Keratinocyte (primary cell): Measurements from ENCODE around the gene INTS3. TPM values are rescaled to one million over a fixed set of nuclear protein-coding genes. Genes with fewer than 3 reads are reported as not detected.

Experiments
- DNase-seq: peaks from one replicate; pipeline ENCODE4 v3.0.0-alpha.2; 2011; ENCODE audit warnings: low read depth, missing footprints, low spot score
- FAIRE-seq: peaks from 2 replicates; lab custom pipeline; 2011; peaks lifted over from hg19 to GRCh38; lab: Jason Lieb, UNC
- H2AFZ ChIP-seq: 2 replicates; pipeline ENCODE4 v1.6.0; 2012; ENCODE audit warnings: low read length, control low read depth, inconsistent platforms; ENCODE audit not compliant: control insufficient read depth
- H3K27ac ChIP-seq: 2 replicates; pipeline ENCODE4 v1.5.1; 2011; ENCODE audit warnings: low read length; ENCODE audit not compliant: control insufficient read depth, insufficient read depth
- H3K27me3 ChIP-seq: 3 replicates; pipeline ENCODE4 v1.6.0; 2011; ENCODE audit warnings: low read length; ENCODE audit not compliant: control insufficient read depth, insufficient read depth; ENCODE audit errors: extremely low read depth
- H3K36me3 ChIP-seq, 2 experiments: 2 replicates in 1 of 2; 3 replicates in 1 of 2; pipeline ENCODE4 v1.5.1; 2011; ENCODE audit warnings: low read length in 2 of 2, mild to moderate bottlenecking in 1 of 2; ENCODE audit not compliant: control insufficient read depth in 2 of 2, insufficient read depth in 2 of 2; ENCODE audit errors: extremely low read depth in 1 of 2
- H3K4me1 ChIP-seq: 3 replicates; pipeline ENCODE4 v1.5.1; 2011; ENCODE audit warnings: low read length; ENCODE audit not compliant: control insufficient read depth, insufficient read depth; ENCODE audit errors: extremely low read depth
- H3K4me2 ChIP-seq: 3 replicates; pipeline ENCODE4 v1.6.0; 2011; ENCODE audit warnings: low read depth, low read length; ENCODE audit not compliant: control insufficient read depth, insufficient read depth; ENCODE audit errors: extremely low read depth
- H3K4me3 ChIP-seq, 3 experiments: fragments of 200-600 bp in 1 of 3; sonication (generic) in 1 of 3; 2 replicates in 2 of 3; 3 replicates in 1 of 3; pipeline ENCODE4 v1.5.1; 2011 to 2016; ENCODE audit warnings: low read length in 3 of 3, mild to moderate bottlenecking in 3 of 3, control low read depth in 2 of 3, inconsistent platforms in 1 of 3, low read depth in 1 of 3, mixed read lengths in 1 of 3, mixed run types in 1 of 3, moderate library complexity in 1 of 3; ENCODE audit not compliant: control insufficient read depth in 2 of 3, insufficient read depth in 2 of 3; ENCODE audit errors: extremely low read depth in 1 of 3
- H3K79me2 ChIP-seq: 2 replicates; pipeline ENCODE4 v1.6.0; 2012; ENCODE audit warnings: low read length; ENCODE audit not compliant: control insufficient read depth, insufficient read depth
- H3K9ac ChIP-seq: 3 replicates; pipeline ENCODE4 v1.6.0; 2011; ENCODE audit warnings: low read length; ENCODE audit not compliant: control insufficient read depth, insufficient read depth; ENCODE audit errors: extremely low read depth
- H3K9me1 ChIP-seq: 3 replicates; pipeline ENCODE4 v1.6.0; 2011; ENCODE audit warnings: low read length; ENCODE audit not compliant: control insufficient read depth, insufficient read depth; ENCODE audit errors: extremely low read depth
- H3K9me3 ChIP-seq: 2 replicates; pipeline ENCODE4 v1.5.1; 2012; ENCODE audit warnings: low read depth, low read length; ENCODE audit not compliant: control insufficient read depth
- H4K20me1 ChIP-seq: 3 replicates; pipeline ENCODE4 v1.6.0; 2011; ENCODE audit warnings: low read length; ENCODE audit not compliant: control insufficient read depth, insufficient read depth; ENCODE audit errors: extremely low read depth
- CTCF ChIP-seq, 3 experiments: IDR thresholded peaks in 1 of 3; conservative IDR thresholded peaks in 1 of 3; optimal IDR thresholded peaks in 1 of 3; 2 replicates in 2 of 3; 3 replicates in 1 of 3; pipeline versions ENCODE3 to v1.5.1; 2011; ENCODE audit warnings: low read length in 3 of 3, mild to moderate bottlenecking in 3 of 3, moderate library complexity in 2 of 3, control low read depth in 1 of 3, inconsistent platforms in 1 of 3; ENCODE audit not compliant: insufficient read depth in 2 of 3; ENCODE audit errors: extremely low read depth in 1 of 3
- EZH2 ChIP-seq: IDR thresholded peaks from one replicate; pipeline ENCODE4 v1.6.1; 2012; ENCODE audit warnings: inconsistent platforms, mild to moderate bottlenecking, low read length, moderate library complexity
- dilution Hi-C: fragments of 300-500 bp; cut with MboI; formaldehyde crosslinking; loops from one replicate; pipeline ENCODE4 v1.7.0; 2020; ENCODE audit warnings: low sequenced_read_pairs; ENCODE audit not compliant: extremely low pct_ligation_motif_present
- polyA plus RNA-seq, 5 experiments: library from polyadenylated mRNA; depleted of rRNA in 3 of 5; stranded (reverse) in 3 of 5; stranded (forward) in 1 of 5; unstranded in 1 of 5; fragments of >200 nt; gene quantifications; 1 replicate in 1 of 5; 2 replicates in 3 of 5; 3 replicates in 1 of 5; pipeline versions ENCODE4 v1.2.1 to v1.2.3, GENCODE V29; 2011 to 2012; ENCODE audit warnings: missing spikeins in 2 of 5, low read depth in 1 of 5, low replicate concordance in 1 of 5

Gene INTS3
- polyA plus RNA-seq, 1 donor (not counting 4 experiments of a cell fraction or from before 2014, with no cell fraction given) = 24.6 TPM

DNA sequence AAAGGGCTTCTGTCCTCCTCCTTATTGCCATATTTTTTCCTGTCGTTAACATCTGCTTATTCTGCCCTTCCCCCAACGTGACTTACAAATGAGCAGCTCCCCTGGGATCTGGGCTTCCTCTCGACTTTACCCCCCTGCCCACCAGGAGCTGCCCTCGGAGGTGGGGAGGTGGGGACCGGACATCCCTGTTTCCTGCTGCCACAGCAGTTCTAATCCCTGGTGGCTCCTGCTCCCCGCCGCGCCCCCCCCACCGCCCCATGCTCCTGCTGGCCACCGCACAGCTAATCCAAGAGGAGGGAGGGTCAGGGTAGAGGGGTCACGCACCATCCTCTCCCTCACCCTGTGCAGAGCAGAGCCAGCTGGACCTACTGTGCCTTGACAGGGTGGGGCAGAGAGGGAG lies 42.9 kb downstream of the INTS3 start:
- dilution Hi-C loops = no loop called here
- no peak for FAIRE-seq
- TF ChIP-seq CTCF (optimal IDR thresholded peaks at IDR 0.05 in 1 of 3, IDR thresholded peaks at IDR 0.05 in 1 of 3, conservative IDR thresholded peaks at IDR 0.05 in 1 of 3; ENCODE audit: extremely low read depth in 1 of 3, insufficient read depth in 2 of 3, low read length in 3 of 3) (no peak), EZH2 (no peak)
- no peak overlapping the region for H3K4me3 ChIP-seq
- no peak for DNase-seq
- H3K27me3 ChIP-seq = no peaks in the 10 kb centered on the region
- H3K36me3 ChIP-seq = peaks cover 33 to 36% of the 10 kb centered on the region in 2 experiments
- H3K27ac ChIP-seq = no peak overlapping the region
- H4K20me1 ChIP-seq = no peaks in the 10 kb centered on the region
- H3K9ac ChIP-seq = no peak overlapping the region
- no peak overlapping the region for H2AFZ ChIP-seq
- no peaks in the 10 kb centered on the region for H3K79me2 ChIP-seq
- no peak overlapping the region for H3K4me2 ChIP-seq
- peaks cover 10% of the 10 kb centered on the region for H3K4me1 ChIP-seq
- no peaks in the 10 kb centered on the region for H3K9me3 ChIP-seq
- no peaks in the 10 kb centered on the region for H3K9me1 ChIP-seq

DNA sequence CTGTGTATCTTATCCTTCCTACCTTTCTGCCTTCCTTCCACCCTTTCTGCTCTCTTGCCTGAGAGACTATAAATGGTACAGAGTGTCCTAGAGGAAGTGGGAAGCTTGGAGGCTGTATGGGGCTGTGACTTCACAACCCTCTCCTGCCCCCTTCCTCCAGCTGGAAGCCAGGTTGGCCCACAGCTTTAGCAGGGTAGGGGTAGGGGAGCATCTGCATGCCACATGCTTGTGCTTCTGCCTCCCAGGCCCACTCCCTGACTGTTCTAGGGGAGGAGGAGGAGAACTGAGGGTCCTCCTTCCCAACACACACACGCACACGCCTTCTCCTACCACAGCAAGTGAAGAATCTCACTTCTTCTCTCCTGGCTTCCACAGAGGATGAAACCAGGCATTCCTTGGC lies 43.4 kb downstream of the INTS3 start:
- no peaks in the 10 kb centered on the region for H3K9me1 ChIP-seq
- no peaks in the 10 kb centered on the region for H3K9me3 ChIP-seq
- no peaks in the 10 kb centered on the region for H4K20me1 ChIP-seq
- H3K79me2 ChIP-seq = no peaks in the 10 kb centered on the region
- H3K36me3 ChIP-seq = peaks cover 33 to 36% of the 10 kb centered on the region in 2 experiments
- DNase-seq = no peak
- no peak overlapping the region for H3K27ac ChIP-seq
- H3K4me3 ChIP-seq = no peak overlapping the region
- dilution Hi-C loops = no loop called here
- peaks cover 12% of the 10 kb centered on the region for H3K4me1 ChIP-seq
- no peak for TF ChIP-seq CTCF (optimal IDR thresholded peaks at IDR 0.05 in 1 of 3, IDR thresholded peaks at IDR 0.05 in 1 of 3, conservative IDR thresholded peaks at IDR 0.05 in 1 of 3; ENCODE audit: extremely low read depth in 1 of 3, insufficient read depth in 2 of 3, low read length in 3 of 3)
- TF ChIP-seq EZH2 = no peak
- H3K9ac ChIP-seq = no peak overlapping the region
- H2AFZ ChIP-seq = no peak overlapping the region
- no peak overlapping the region for H3K4me2 ChIP-seq
- FAIRE-seq = no peak
- no peaks in the 10 kb centered on the region for H3K27me3 ChIP-seq
